HepG2 (cell line): ENCODE measurements around the gene HEATR1. TPM values are rescaled to one million over a fixed set of nuclear protein-coding genes. Genes with fewer than 3 reads are reported as not detected.

Source experiments
- ATAC-seq: fragments of 200-7000 bp; cut with Tn5 transposase; 3 replicates; pipeline ENCODE4 v1.9.1; 2020; ENCODE audit warnings: mild to moderate bottlenecking, moderate library complexity
- BruUV-seq: library from RNA; stranded (reverse); fragments of 400-500 nt; replicated peaks from 2 replicates; lab custom pipeline; 2021; lab: Mats Ljungman, UMichigan
- CTCF ChIA-PET: fragments of 300-600 bp; formaldehyde crosslinking; extraction: SDS; loops from one replicate; lab custom pipeline; 2021; ENCODE audit warnings: low total read pairs, inconsistent platforms, low intra/inter-chr PET ratio; lab: Yijun Ruan, JAX
- POLR2A ChIA-PET: fragments of 350-600 bp; sonication (Branson Sonifier 250); formaldehyde crosslinking; loops from one replicate; lab custom pipeline; 2020; ENCODE audit warnings: antibody characterized with exemption, inconsistent platforms; lab: Yijun Ruan, JAX
- DNase-seq: peaks from one replicate; pipeline ENCODE4 v3.0.0-alpha.2; 2015; ENCODE audit warnings: low spot score
- FAIRE-seq: peaks from 3 replicates; lab custom pipeline; 2011; peaks lifted over from hg19 to GRCh38; lab: Jason Lieb, UNC
- H2AFZ ChIP-seq: one replicate; pipeline ENCODE4 v1.6.1; 2011; ENCODE audit warnings: low read length, inconsistent platforms
- H3K27ac ChIP-seq: fragments of 300-600 bp; 3 replicates; pipeline ENCODE4 v1.8.0; 2011; ENCODE audit warnings: mixed run types, mild to moderate bottlenecking, mixed read lengths, low read length, inconsistent platforms; ENCODE audit not compliant: insufficient read depth; ENCODE audit errors: extremely low read length
- H3K27me3 ChIP-seq, 2 experiments: fragments of 200-600 bp in 1 of 2; 2 replicates in 1 of 2; 3 replicates in 1 of 2; pipeline versions ENCODE4 v1.6.0 to v1.8.0; 2011; ENCODE audit warnings: low read length in 2 of 2, mild to moderate bottlenecking in 2 of 2, moderate library complexity in 2 of 2, inconsistent platforms in 1 of 2; ENCODE audit not compliant: insufficient read depth in 2 of 2, control insufficient read depth in 1 of 2
- H3K36me3 ChIP-seq, 2 experiments: fragments of 200-600 bp in 1 of 2; replicated peaks in 1 of 2; 2 replicates in 1 of 2; 3 replicates in 1 of 2; pipeline versions ENCODE4 v1.5.1 to v1.8.0; 2011; ENCODE audit warnings: low read length in 2 of 2, inconsistent platforms in 1 of 2; ENCODE audit not compliant: insufficient read depth in 2 of 2, control insufficient read depth in 1 of 2
- H3K4me1 ChIP-seq: 2 replicates; pipeline ENCODE4 v1.5.1; 2012; ENCODE audit warnings: low read length, inconsistent platforms; ENCODE audit not compliant: insufficient read depth
- H3K4me2 ChIP-seq: 2 replicates; pipeline ENCODE4 v1.6.0; 2011; ENCODE audit warnings: low read depth, low read length, inconsistent platforms
- H3K4me3 ChIP-seq, 3 experiments: fragments of 200-600 bp in 1 of 3; sonication (generic), shearing (Covaris generic) in 1 of 3; replicated peaks in 1 of 3; 2 replicates each; pipeline ENCODE4 v1.5.1; 2011 to 2016; ENCODE audit warnings: low read length in 3 of 3, inconsistent platforms in 2 of 3, low read depth in 2 of 3, mild to moderate bottlenecking in 2 of 3, control low read depth in 1 of 3, mixed read lengths in 1 of 3; ENCODE audit not compliant: insufficient read depth in 1 of 3
- H3K79me2 ChIP-seq: one replicate; pipeline ENCODE4 v1.6.1; 2011; ENCODE audit warnings: low read length, inconsistent platforms; ENCODE audit not compliant: insufficient read depth
- H3K9ac ChIP-seq: 2 replicates; pipeline ENCODE4 v1.6.0; 2011; ENCODE audit warnings: mild to moderate bottlenecking, low read depth, low read length, inconsistent platforms; ENCODE audit not compliant: insufficient read depth
- H3K9me3 ChIP-seq: 2 replicates; pipeline ENCODE4 v1.5.1; 2012; ENCODE audit warnings: mild to moderate bottlenecking, low read length
- H4K20me1 ChIP-seq: 2 replicates; pipeline ENCODE4 v1.6.0; 2011; ENCODE audit warnings: inconsistent platforms, mild to moderate bottlenecking, low read length, moderate library complexity; ENCODE audit not compliant: insufficient read depth
- CAMTA2 ChIP-seq: sonication (generic); formaldehyde crosslinking; IDR thresholded peaks from 2 replicates; pipeline ENCODE4 v1.4.0; 2020; ENCODE audit warnings: mild to moderate bottlenecking, missing genetic modification reagents, borderline replicate concordance
- HMGA1 ChIP-seq: sonication (generic); formaldehyde crosslinking; conservative IDR thresholded peaks from 2 replicates; pipeline ENCODE4 v1.4.0; 2020; ENCODE audit warnings: missing genetic modification reagents
- HNF4A ChIP-seq: sonication (generic); formaldehyde crosslinking; IDR thresholded peaks from 2 replicates; pipeline ENCODE4 v1.4.0; 2020; ENCODE audit warnings: missing genetic modification reagents
- IRF2 ChIP-seq: IDR thresholded peaks from 2 replicates; pipeline ENCODE4 v1.6.1; 2018; ENCODE audit warnings: missing genetic modification reagents, missing compliant biosample characterization
- KDM6A ChIP-seq: IDR thresholded peaks from 2 replicates; pipeline ENCODE4 v1.6.1; 2016; ENCODE audit warnings: low read depth
- TAF1 ChIP-seq: sonication (generic); formaldehyde crosslinking; IDR thresholded peaks from 2 replicates; pipeline ENCODE4 v1.4.0; 2020; ENCODE audit warnings: missing genetic modification reagents
- ZNF331 ChIP-seq: sonication (generic); formaldehyde crosslinking; IDR thresholded peaks from 2 replicates; pipeline ENCODE4 v1.4.0; 2020; ENCODE audit warnings: missing genetic modification reagents
- WGBS: methylation state at CpG from one replicate; pipeline ENCODE4 v1.1.6; 2017; ENCODE audit warnings: low lambda C conversion rate; 5-methylcytosine and 5-hydroxymethylcytosine counted together
- in situ Hi-C: cut with HindIII; loops from 2 replicates; pipeline ENCODE4 v1.10.0; 2017; ENCODE audit warnings: low pct_unique_long_range_greater_than_20kb; ENCODE audit not compliant: extremely low pct_ligation_motif_present
- intact Hi-C: fragments of 100-400 bp; cut with micrococcal nuclease; formaldehyde crosslinking; loops from one replicate; pipeline ENCODE4 v1.10.0; 2022; ENCODE audit not compliant: unreplicated experiment
- polyA plus RNA-seq, 8 experiments: library from polyadenylated mRNA; depleted of rRNA in 3 of 8; stranded (reverse) in 7 of 8; unstranded in 1 of 8; fragments of >200 nt; fragmentation: Illumina TruSeq in 4 of 8; extraction: Trizol in 4 of 8; gene quantifications; 2 replicates each; pipeline versions ENCODE4 v1.2.1 to v1.2.3, GENCODE V29; 2011 to 2016; ENCODE audit warnings: low read depth in 4 of 8, missing spikeins in 1 of 8, mixed read lengths in 1 of 8; ENCODE audit not compliant: insufficient read depth in 1 of 8
- total RNA-seq, 5 experiments: library from RNA; depleted of rRNA; stranded (reverse); fragments of >200 nt; fragmentation: Illumina TruSeq; extraction: Trizol; gene quantifications; 2 replicates each; pipeline ENCODE4 v1.2.3, GENCODE V29; 2016; ENCODE audit warnings: low read depth in 1 of 5
- TF ChIP-seq, protein P1 (sequence below): sonication (generic); formaldehyde crosslinking; IDR thresholded peaks from 2 replicates; pipeline ENCODE4 v1.8.1; 2023; ENCODE audit warnings: mild to moderate bottlenecking, missing genetic modification reagents

The HEATR1 gene
- total and polyA plus RNA-seq, 2 of the 13 experiments (the other 11 are each of a cell fraction or from before 2014, with no cell fraction given), result 10.2 to 45.8 TPM

DNA sequence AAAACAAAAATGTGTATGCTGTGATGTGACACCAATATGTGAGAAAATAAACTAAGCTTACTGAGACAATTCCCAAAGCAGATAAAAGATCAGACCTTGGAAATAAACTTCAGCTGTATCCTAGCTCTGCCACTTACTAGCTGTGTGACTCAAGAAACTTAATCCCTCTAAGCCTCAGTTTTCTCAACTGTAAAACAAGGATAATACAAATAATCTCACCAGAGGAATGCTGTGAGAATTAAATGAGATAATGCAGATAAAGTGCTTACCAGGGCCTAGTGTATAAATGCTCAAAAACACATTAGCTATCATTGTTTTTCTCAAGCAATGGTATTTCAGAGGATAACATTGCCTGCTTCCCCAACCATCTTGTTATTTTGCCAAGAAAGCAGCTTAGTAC, 2.1 kb downstream of the HEATR1 start (continued):
- TF ChIP-seq, protein P1, sequence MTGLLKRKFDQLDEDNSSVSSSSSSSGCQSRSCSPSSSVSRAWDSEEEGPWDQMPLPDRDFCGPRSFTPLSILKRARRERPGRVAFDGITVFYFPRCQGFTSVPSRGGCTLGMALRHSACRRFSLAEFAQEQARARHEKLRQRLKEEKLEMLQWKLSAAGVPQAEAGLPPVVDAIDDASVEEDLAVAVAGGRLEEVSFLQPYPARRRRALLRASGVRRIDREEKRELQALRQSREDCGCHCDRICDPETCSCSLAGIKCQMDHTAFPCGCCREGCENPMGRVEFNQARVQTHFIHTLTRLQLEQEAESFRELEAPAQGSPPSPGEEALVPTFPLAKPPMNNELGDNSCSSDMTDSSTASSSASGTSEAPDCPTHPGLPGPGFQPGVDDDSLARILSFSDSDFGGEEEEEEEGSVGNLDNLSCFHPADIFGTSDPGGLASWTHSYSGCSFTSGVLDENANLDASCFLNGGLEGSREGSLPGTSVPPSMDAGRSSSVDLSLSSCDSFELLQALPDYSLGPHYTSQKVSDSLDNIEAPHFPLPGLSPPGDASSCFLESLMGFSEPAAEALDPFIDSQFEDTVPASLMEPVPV (CRISPR knock-in tag), result no peak

DNA sequence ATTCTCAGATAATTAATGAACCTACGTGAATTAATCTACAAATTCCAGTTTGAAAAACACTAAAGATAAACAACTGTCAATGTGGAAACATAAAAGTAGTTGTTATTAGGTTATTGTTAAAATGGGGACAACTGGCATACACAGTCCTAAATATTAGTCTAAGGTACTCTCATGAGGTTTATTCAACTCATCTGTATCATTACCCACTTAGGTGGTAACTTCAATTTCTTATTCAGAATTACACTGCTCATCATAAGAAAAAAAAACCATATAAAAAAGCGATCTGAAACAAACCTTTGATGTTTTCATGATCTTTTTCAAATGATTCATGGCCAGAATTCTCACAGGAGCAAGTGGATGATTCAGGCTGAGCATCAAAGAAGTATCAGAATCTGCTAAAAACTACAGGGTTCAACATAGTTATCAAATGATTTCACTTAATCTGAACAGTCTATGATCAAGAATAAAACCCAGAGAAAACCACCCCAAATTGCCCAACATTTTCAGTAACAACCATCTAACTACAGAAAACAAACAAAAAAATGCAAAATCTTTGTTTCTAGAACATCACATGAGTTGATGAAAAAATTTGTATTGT, 13.7 kb downstream of the HEATR1 start:
- CTCF ChIA-PET, result no interaction called here
- no peak for DNase-seq
- no peak overlapping the region for H3K4me2 ChIP-seq
- in situ Hi-C loops, result no loop called here
- no peak overlapping the region for H3K27ac ChIP-seq
- WGBS, result 95% methylated on average over 2 of the region's 2 CpGs
- TF ChIP-seq CAMTA2 (CRISPR knock-in tag), result no peak
- no peak for TF ChIP-seq KDM6A (CRISPR knock-in tag)
- no peak for TF ChIP-seq TAF1
- no peak for TF ChIP-seq ZNF331 (CRISPR knock-in tag)
- no peak for TF ChIP-seq IRF2 (CRISPR knock-in tag)
- no peak for TF ChIP-seq HMGA1 (CRISPR knock-in tag)
- TF ChIP-seq HNF4A, result no peak
- TF ChIP-seq, all 625 proteins: peak for 0
- POLR2A ChIA-PET, result interaction anchor here (0.5 kb wide), 1 partner anchor 10 kb away, joined by 3 read pairs; no protein-coding TSS in a partner anchor
- BruUV-seq, result no TSS peak
- Histone ChIP-seq H2AFZ (no peak overlapping the region), H3K9ac (no peak overlapping the region), H4K20me1 (no peaks in the 10 kb centered on the region), H3K36me3 (peaks cover 7 to 71% of the 10 kb centered on the region in 2 experiments), H3K9me3 (no peaks in the 10 kb centered on the region), H3K27me3 (no peaks in the 10 kb centered on the region), H3K4me1 (no peaks in the 10 kb centered on the region), H3K79me2 (no peaks in the 10 kb centered on the region), H3K4me3 (no peak overlapping the region)
- intact Hi-C loops, result no loop called here
- ATAC-seq (no peak), FAIRE-seq (no peak)
